ENCODE data around the gene KASH5.
A peak's percentile ranks its signal among the peaks of the same experiment; 100 is the strongest.
"Not testable (repeated sequence)": the region's sequence is repeated elsewhere in the genome, so short reads cannot be mapped to it uniquely, and the experiment has no call there.

Gene KASH5

GRCh38 chr19:49362048-49362928 is 25.8 kb upstream of the KASH5 start, which contains the start of gene TEAD2:
TSS of gene TEAD2 (minus strand) at chr19:49362416. CDS start at chr19:49360075, 2,341 bp downstream.
- peak; percentile 73 for DNase-seq

GRCh38 chr19:49362929-49363267 is 25.2 kb upstream of the KASH5 start:
- peak; percentile 47 for DNase-seq

GRCh38 chr19:49363268-49364082 is 24.6 kb upstream of the KASH5 start, which contains the start of gene DKKL1:
TSS of gene DKKL1 (plus strand) at chr19:49363877. CDS start at chr19:49363999, 122 bp downstream.
- peak; percentile 99 for DNase-seq

GRCh38 chr19:49364083-49364737 is 23.8 kb upstream of the KASH5 start:
- no peak for DNase-seq

- no peak for DNase-seq
Observed at GRCh38 chr19:49366110-49366509, 21.9 kb upstream of the KASH5 start.

GRCh38 chr19:49368711-49369358 is 19.2 kb upstream of the KASH5 start:
- no peak for DNase-seq

GRCh38 chr19:49371184-49371583 is 16.9 kb upstream of the KASH5 start:
- no peak for DNase-seq

GRCh38 chr19:49373174-49373573 is 14.9 kb upstream of the KASH5 start:
- not testable (repeated sequence) for DNase-seq

- no peak for DNase-seq
Observed at GRCh38 chr19:49374665-49375434, 13.2 kb upstream of the KASH5 start.

- no peak for DNase-seq
Observed at GRCh38 chr19:49378512-49378911, 9.5 kb upstream of the KASH5 start.

- no peak for DNase-seq
Observed at GRCh38 chr19:49380391-49380790, 7.7 kb upstream of the KASH5 start.

GRCh38 chr19:49382639-49383038 is 5.4 kb upstream of the KASH5 start:
- no peak for DNase-seq

- DNase-seq, result no peak
Observed at GRCh38 chr19:49383599-49383998, 4.5 kb upstream of the KASH5 start.

GRCh38 chr19:49389406-49389805 is 1.4 kb downstream of the KASH5 start:
- DNase-seq, result no peak

GRCh38 chr19:49390131-49390928 is 2.3 kb downstream of the KASH5 start:
- DNase-seq, result no peak

- no peak for DNase-seq
Observed at GRCh38 chr19:49390929-49391359, 2.9 kb downstream of the KASH5 start.

- DNase-seq, result peak; percentile 74
Observed at GRCh38 chr19:49391581-49392399, 3.7 kb downstream of the KASH5 start.

GRCh38 chr19:49393881-49394280 is 5.8 kb downstream of the KASH5 start:
- no peak for DNase-seq

- DNase-seq, result no peak
Observed at GRCh38 chr19:49395581-49396407, 7.7 kb downstream of the KASH5 start.

Measured in fibroblast of skin of scalp (primary cell).